ENCODE results near the gene ZDHHC21.

ZDHHC21 gene

GRCh38 chr9:14597171-14597799 lies 95.9 kb downstream of the ZDHHC21 start:
- DNase-seq, result no peak

GRCh38 chr9:14593406-14593805 lies 99.8 kb downstream of the ZDHHC21 start:
- DNase-seq, result no peak

GRCh38 chr9:14591411-14591810 lies 101.8 kb downstream of the ZDHHC21 start:
- DNase-seq, result no peak

GRCh38 chr9:14585730-14586473 lies 107.3 kb downstream of the ZDHHC21 start:
- no peak for DNase-seq

GRCh38 chr9:14584571-14584970 lies 108.7 kb downstream of the ZDHHC21 start:
- DNase-seq, result no peak

GRCh38 chr9:14578030-14578429 lies 115.2 kb downstream of the ZDHHC21 start:
- DNase-seq, result no peak

GRCh38 chr9:14574173-14574572 lies 119.1 kb downstream of the ZDHHC21 start:
- no peak for DNase-seq

- no peak for DNase-seq
Observed at GRCh38 chr9:14573319-14573718, 119.9 kb downstream of the ZDHHC21 start.

GRCh38 chr9:14565352-14566016 lies 127.7 kb downstream of the ZDHHC21 start:
- DNase-seq, result no peak

- DNase-seq, result peak; percentile 19
Observed at GRCh38 chr9:14563902-14564624, 129.2 kb downstream of the ZDHHC21 start.

- DNase-seq, result peak; percentile 27
Observed at GRCh38 chr9:14561929-14562405, 131.3 kb downstream of the ZDHHC21 start.
